Hepatocyte (in vitro differentiated cells): ENCODE results near the gene NLRC5.

Experiments
- EZH2 ChIP-seq: fragments of 200-600 bp; sonication (generic); IDR thresholded peaks from 2 replicates; pipeline ENCODE4 v1.6.1; 2016; ENCODE audit warnings: antibody characterized with exemption, mild to moderate bottlenecking, borderline replicate concordance
- TF ChIP-seq, protein P1 (sequence below): fragments of 200-600 bp; sonication (generic); IDR thresholded peaks from 2 replicates; pipeline ENCODE4 v1.5.1; 2016; ENCODE audit warnings: antibody characterized with exemption, mild to moderate bottlenecking; ENCODE audit not compliant: poor library complexity

DNA sequence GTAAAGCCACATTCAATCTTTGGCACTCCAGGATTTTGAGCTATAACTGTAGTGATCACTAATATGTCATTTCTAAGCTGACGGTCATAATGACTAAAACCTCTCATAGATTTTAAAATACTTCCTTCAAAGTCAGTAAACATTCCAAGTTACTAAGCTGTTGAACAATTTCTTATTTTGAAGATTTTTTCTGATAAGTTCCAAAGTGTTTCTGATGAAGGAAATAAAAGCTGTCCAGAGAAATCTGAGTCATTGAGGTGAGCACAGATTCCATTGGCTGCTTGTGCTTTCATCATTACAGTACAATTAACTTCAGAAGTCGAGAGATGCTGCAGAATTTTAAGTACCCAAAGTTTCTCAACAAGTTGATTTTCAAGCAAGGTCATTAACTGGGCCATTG is 23.9 kb downstream of the NLRC5 start:
- TF ChIP-seq, protein P1, sequence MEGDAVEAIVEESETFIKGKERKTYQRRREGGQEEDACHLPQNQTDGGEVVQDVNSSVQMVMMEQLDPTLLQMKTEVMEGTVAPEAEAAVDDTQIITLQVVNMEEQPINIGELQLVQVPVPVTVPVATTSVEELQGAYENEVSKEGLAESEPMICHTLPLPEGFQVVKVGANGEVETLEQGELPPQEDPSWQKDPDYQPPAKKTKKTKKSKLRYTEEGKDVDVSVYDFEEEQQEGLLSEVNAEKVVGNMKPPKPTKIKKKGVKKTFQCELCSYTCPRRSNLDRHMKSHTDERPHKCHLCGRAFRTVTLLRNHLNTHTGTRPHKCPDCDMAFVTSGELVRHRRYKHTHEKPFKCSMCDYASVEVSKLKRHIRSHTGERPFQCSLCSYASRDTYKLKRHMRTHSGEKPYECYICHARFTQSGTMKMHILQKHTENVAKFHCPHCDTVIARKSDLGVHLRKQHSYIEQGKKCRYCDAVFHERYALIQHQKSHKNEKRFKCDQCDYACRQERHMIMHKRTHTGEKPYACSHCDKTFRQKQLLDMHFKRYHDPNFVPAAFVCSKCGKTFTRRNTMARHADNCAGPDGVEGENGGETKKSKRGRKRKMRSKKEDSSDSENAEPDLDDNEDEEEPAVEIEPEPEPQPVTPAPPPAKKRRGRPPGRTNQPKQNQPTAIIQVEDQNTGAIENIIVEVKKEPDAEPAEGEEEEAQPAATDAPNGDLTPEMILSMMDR, result no peak
- no peak for TF ChIP-seq EZH2
